Nucleus accumbens (tissue), 56 donors: ENCODE results near the gene APOB.

ENCODE experiments used
- DNase-seq, 56 donors: peaks; one replicate each; lab custom pipeline; 2025; lab: John Stamatoyannopoulos, UW

The APOB gene

DNA sequence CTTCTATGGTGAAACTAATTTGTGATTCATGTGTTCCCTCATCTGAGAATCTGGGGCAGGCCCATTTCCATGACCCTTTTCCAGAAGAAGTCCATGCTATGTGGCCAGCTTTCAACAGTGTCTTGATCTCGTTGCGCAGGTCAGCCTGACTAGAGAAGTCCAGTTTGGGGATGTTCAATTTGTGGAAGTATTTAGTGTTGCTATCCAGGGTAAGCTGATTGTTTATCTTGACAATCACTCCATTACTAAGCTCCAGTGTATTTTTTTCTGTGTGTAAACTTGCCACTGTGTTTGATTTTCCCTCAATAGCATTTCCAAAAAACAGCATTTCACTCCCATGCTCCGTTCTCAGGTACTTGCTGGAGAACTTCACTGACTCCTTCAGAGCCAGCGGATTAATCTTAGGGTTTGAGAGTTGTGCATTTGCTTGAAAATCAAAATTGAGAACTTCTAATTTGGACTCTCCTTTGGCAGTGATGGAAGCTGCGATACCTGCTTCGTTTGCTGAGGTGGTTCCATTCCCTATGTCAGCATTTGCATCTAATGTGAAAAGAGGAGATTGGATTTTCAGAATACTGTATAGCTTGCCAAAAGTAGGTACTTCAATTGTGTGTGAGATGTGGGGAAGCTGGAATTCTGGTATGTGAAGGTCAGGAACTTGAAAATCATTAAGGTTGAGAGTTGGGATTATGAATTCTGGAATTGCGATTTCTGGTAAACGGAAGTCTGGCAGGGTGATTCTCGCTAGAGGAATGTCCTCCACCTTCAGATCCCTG, 35.7 kb downstream of the APOB start:
- no peak for DNase-seq

DNA sequence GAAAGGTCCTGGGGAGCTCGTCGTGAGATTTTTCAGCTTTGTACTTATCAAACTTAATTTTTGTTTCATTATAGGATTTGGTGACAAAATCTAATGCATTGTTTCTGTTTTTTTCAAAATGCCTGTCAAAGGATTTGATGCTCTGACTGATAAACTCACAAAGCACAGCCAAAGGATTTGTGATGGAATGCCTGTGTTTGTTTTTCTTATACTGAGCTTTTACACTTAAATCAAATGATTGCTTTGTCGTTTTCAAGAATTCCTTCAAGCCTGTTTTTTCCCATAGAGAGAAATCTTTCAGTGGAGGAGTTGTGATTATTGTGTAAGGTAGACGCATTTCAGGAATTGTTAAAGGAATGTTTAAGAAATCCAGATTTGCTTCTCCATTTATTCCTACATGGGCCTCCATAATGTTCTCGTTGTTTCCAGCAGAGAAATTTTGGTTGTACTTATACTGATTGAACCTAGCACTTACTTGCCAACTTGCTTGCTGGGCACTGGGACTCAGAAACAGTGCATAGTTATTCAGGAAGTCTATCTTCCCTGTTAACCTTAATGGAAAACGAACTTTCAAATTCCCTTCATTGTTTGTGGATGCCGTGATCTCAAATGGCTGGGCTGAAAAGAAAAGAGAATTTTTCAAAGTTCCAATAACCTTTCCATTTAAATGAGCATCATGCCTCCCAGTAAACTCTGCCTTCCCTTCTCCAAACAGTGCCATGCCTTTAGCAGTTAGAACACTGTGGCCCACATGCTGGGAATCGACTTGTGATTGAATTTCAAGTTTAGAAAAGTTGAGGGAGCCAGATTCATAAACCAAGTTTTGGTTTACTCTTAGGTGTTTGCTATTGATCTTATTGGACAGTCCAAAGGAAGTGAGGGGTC, 36.5 kb downstream of the APOB start:
- no peak for DNase-seq

DNA sequence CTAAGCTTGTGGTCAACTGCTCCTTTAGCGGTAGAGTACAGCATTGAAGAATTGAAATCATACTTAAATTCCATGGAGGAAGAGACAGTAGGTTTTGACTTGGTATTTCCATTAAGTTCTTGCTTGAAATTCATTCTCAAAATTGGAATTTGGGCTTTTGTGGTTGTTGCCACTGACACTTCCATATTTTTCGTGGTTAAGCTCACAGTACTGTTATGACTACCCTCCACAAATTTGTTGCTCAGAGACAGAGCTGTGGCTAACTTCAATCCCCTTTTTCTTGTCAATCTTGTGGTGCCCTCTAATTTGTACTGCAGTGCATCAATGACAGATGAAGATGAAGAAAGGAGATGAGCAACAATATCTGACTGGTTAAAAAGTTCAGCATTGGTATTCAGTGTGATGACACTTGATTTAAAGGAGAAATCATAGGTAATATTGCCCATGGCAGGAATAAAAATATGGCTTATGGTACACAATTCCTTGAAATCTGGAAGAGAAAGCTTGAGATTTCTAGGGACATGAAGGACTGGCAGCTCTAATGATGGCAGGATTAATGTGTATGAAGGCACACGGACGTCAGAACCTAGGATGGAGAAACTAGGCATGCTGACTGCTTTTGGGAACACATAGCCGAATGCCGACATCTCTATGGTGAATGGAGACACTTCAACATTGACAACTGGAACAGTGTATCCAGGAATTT, 37.3 kb downstream of the APOB start:
- no peak for DNase-seq

DNA sequence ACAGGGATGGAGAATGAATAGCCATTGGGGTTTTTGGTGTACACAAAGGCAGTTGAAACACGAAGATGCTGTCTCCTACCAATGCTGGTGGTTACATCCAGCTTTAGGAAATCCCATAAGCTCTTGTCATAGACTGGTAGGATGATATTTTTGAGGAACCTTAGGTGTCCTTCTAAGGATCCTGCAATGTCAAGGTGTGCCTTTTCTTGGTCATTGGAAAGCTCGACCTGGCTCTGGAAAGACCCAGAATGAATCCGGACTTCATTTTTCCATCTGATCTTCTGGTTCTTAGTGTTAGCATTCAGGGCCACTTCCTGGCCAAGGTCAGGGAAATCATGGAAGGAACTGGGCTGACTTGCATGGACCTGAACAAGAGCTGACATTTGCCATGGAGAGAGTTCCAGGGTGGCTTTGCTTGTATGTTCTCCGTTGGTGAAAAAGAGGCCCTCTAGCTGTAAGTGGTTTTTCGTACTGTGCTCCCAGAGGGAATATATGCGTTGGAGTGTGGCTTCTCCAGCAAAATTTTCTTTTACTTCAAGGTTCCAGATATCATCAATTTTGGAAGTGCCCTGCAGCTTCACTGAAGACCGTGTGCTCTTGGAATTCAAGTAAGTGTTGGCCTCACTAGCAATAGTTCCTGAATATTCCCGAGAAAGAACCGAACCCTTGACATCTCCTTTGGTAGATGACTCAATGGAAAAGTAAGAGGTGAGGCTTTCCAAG, 38.0 kb downstream of the APOB start:
- no peak for DNase-seq

DNA sequence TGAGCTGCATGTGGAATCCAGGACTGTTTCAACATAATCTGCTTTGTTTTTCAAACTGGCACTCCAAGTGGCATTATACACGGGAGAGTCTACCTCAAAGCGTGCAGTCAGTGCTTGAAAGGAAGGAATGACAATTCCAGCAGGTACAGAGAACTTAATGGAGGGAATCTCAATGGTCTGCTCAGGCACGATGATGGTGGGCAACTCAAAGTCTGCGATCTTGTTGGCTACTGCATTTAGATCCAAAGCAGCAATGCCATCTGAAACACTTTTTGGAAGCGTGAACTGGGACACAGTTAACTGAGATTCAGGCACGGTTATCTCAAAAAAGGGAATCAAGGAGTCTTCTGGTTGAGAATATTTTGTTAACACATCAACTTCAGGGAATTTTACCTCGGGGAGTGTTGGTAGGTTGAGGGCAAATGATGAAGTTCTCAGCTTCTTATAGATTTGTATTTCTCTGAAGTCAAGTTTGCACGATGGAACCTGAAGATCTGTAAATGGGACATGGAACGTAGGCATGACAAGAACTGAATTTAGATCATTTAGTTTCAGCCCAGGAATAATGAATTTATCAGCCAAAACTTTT, 38.7 kb downstream of the APOB start:
- no peak for DNase-seq

DNA sequence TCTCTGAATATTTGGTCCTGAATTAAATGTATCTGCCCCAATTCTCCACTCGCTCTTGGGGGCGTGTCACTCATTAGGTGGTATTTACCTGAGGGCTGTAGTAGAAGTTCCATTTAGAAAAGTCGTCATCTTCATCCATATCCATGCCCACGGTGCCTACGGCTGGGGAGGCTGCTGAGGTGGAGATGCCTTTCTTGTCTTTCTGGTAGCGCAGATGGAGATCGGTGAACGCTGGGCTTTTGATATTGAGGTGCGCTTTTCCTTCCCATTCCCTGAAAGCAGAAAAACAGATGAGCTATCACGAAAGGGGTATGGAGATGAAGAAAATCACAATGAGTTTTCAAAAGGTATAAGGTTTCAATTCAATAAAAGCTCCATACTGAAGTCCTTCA, 39.7 kb downstream of the APOB start:
- DNase-seq = no peak

DNA sequence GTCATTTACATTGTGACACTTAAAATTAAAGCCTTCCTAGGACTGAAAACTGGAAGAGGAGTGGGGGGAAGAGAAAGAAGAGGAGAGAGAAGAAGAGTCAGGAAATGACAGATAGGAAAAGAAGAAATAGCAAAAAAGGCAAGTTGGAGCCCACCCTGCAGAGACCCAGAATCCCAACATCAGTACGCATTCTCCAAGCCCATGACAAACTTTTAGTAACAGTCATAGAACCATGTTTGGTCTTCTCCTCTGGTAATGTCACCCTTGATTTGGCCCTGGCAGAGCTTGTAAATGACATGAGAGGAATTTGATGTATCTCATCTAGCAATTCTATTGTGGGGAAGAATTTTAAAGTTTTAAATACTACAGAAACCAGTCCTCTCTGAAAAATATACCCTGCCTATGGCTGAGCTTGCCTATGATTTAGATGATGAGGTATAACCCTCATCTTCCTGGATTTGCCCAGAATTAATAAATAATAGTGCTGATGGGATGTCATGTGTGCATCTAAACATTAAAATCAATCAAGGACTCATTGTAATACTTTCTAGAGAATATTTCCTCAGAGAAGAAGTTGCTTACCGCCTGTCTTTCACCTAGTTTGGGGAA, 40.2 kb downstream of the APOB start:
- no peak for DNase-seq

DNA sequence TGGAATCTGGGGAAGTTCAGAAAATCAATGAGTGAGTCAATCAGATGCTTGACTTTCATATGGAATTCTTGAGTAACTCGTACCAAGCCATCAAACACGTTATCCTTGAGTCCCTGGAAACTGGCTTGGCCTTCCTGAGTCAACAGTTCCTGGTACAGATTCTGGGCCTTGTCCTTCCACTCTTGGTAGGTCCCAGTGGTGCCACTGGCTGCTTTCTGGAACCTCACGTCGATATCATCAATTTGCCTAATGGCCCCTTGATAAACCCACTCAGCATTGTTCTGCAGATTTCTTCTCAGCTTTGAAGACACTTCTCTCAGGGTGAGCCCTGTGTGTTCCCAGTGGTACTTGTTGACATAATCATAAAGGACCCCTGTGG, 41.1 kb downstream of the APOB start:
- DNase-seq = no peak

DNA sequence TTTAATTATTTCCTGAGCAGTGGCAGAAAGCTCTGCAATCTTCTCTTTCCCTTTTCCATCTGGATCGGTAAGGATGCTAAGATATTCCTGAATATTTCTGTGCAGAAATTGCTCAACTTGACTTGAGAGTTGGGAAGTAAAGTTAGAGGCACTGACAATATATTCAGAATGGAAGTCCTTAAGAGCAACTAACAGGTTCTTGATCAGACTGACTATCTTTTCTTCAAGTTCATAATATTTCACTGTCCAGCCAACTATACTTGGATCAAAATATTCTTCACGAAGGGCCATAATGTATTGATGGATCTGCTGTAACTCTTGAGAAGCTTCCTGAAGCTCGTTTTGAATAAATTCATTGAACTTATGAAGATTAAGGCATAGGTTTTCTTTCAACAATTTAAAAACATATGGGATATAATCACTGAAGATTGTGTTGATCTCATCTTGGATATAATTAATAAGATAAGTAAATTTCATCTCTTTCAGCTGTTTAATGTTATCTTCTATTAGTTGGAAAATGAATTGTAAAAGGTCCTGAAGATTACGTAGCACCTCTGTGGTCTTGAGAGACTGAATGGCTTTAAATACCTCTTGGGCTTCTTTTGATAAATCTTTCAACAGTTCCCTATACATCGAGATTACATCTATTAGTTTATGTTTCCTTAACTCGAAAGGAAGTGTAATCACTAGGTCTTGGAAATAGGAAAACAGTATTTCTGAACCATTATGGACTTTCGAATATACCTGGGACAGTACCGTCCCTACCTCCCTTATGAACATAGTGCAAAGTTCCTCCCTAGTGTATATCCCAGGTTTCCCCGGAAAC, 41.7 kb downstream of the APOB start:
- DNase-seq = no peak

DNA sequence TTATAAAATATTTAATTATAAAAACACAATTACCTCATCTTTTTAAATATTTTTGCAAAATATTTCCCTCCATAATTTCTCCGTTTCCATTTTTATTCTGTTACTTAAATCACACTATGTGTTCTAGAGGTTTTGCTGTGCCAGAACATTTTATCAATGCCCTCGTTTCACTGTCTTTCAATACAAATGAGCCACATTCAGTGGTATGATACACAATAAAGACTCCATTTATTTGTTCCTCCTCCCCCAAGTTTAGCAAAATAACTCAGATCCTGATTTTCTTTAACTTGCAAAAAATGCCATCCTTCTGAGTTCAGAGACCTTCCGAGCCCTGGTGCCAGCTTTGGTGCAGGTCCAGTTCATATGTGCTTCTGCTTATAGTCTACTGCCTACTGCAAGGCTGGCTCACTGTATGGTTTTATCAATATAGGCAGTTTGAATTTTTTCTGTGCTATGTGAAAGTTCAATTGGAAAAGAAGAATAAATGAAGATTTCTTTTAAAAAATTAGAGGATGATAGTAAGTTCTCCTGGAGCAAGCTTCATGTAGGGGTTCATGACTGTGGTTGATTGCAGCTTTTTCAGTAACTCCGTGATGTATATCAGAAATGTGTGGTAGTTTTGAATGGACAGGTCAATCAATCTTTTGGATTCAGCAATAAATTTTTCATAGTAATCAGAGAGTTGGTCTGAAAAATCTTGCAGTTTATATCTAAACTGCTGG, 42.5 kb downstream of the APOB start:
- no peak for DNase-seq

DNA sequence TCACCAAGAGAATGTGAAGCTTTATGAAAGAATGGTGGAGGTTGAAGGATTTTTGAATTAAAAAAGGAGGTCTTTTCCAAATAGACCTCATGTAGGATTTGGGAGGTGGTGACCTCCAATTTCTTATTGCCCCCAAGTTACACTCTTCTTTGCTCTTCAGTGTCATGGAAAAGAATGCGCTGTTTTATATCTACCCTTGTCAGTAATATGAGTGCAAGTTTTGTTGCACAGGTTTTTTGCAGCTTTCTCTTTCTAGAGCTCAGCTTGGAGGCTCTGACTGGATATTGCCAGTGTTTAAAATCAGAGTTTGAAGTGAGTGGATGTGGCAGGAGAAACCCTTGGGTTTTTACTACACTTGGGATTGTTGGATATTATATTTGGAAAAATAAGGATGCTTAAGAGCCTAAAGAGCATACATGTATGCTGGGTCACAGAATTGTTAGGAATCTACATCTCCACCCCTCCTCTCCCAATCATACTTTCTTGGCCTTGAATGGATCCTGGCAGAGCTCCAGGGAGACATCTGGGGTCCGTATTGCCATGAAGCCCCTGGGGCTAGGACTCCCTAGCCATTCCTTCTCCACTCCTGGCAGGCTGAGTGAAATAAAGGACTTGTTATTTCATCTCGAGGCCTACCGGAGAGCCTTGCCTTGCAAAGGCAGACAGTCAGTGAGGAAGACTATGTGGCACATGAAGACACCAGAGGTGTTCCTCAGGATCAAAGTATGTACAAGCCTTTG, 43.8 kb downstream of the APOB start:
- no peak for DNase-seq

DNA sequence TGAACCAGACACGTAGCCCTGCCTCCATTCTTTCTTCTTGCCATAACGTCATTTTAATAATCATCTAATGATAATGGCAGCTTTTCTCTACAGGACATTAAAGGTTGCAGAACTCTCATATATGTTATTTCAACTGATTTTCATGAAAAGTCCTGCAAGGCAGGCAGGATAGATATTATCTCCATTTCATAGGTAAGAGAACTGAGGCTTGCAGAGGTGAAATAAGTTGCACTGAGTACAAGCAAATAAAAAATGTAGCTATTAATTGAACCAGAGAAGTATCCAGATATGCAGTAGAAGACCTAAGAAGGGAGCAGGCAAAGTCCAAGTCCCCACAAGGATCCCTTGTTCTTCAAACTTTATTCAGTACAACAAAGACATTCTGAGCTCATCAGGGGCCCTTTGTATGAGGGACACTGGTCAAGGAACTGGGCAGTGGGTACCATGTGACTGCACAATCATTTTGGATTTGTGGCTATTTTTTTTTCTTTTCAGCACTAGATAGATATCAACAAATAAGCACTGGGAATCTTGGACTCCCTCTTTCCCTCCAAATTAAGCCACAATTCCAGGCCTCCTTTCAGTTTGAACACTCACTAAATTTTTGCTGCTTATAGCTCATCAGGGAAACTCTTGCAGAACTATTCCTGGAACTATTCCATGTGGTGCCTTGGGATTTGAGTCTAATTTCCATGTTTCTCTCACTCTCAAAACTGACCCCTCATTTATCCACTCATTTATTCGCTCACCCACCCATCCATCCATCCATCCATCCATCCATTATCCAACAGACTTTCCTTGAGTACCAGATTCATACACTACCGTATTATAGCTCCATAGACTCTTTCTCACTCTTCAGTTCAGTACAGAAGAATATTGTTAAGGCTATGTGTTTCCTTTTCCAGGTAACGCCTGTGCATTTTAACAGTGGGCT, 44.6 kb downstream of the APOB start:
- DNase-seq = no peak

DNA sequence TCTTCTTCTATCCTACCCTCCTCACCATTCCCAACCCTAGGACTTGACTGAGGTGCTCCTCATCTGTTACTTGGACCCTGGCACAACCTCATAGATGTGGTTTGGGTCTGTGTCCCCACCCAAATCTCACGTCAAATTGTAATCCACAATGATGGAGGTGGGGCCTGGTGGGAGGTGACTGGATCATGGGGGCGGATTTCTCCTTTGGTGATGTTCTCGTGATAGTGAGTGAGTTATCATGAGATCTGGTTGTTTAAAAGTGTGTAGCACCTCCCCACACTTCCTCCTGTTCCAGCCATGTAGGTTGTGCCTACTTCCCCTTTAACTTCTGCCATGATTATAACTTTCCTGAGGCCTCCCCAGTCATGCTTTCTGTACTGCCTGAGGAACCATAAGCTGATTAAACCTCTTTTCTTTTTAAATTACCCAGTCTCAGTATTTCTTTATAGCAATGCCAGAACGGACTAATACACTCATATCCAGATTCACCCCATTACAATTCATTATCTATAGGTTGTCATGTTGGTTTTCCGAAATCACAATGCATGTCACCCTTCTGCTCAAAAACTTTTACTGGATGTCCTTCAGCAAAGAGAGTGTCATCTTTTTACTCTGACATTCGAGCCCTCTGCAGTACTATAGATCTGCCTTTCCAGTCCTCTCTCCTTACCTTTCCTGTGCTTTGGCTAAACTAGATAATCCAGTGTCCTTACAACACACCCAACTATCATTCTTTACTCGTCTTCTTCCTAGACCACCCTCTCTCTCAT, 45.7 kb downstream of the APOB start:
- DNase-seq = no peak

DNA sequence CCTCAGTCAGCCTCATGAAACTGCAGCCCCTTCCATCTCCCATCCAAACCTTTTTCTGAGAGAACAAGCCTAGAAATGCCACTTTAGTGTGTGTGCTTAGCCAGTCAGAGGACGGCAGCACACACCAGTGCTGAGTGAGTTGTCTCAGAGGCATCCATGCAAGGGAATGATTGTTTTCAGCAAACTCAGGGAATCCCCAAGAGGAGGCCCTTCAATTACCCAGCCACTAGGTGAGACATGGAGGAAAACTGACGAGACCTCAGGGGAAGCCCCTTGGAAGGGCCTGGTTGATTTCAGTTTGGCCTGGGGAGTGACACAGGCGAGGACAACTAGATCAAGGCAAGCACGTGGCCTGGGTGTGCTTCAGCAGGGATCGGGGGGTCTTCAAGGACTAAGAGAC, 49.7 kb downstream of the APOB start:
- DNase-seq = no peak

DNA sequence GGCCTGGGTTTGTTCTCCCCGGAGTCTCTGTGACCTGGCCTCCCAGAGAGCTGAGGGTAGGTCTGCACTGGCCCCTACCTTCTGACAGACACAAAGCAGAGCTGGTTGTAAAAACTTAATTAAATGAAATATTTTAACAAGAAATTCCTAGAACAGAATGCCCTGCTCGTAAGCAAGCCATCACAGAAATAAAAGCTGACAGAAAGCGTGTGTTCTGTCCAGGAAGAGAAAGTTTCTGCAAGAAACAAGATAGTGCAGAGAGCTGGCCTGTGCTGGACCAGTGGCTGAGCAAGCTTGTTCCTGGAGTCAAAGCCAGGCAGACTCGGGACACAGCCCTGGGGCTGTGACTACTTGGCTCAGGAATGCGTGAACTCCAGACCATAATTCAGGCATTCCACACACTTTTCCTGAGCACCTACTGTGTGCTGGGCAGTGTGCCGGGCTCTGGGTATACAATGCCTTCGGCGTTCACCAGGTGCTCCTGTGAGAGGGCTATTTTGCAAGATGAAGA, 51.6 kb downstream of the APOB start:
- no peak for DNase-seq
